GM23338 (cell line): ENCODE data around the gene LRCH4.

Source experiments
- CREB1 ChIP-seq: fragments of 250-450 bp; sonication (Bioruptor Pico); IDR thresholded peaks from 2 replicates; pipeline ENCODE4 v1.5.0; 2020; ENCODE audit warnings: low read depth, mild to moderate bottlenecking, moderate library complexity
- EZH2 ChIP-seq: fragments of 200-600 bp; sonication (generic); IDR thresholded peaks from one replicate; pipeline ENCODE4 v1.8.0; 2017; ENCODE audit warnings: antibody characterized with exemption, mild to moderate bottlenecking, low read depth; ENCODE audit not compliant: unreplicated experiment
- EZH2phosphoT487 ChIP-seq: fragments of 200-600 bp; sonication (generic); IDR thresholded peaks from one replicate; pipeline ENCODE4 v1.8.1; 2018; ENCODE audit warnings: antibody characterized with exemption; ENCODE audit not compliant: unreplicated experiment
- POLR2AphosphoS5 ChIP-seq: IDR thresholded peaks from 2 replicates; pipeline ENCODE4 v1.6.1; 2016; ENCODE audit warnings: antibody characterized with exemption, low read depth
- REST ChIP-seq: IDR thresholded peaks from one replicate; pipeline ENCODE4 v1.6.1; 2018; ENCODE audit warnings: antibody characterized with exemption; ENCODE audit not compliant: unreplicated experiment
- ZNF331 ChIP-seq: fragments of 250-450 bp; sonication (Bioruptor Pico); IDR thresholded peaks from 2 replicates; pipeline ENCODE4 v1.5.0; 2020; ENCODE audit warnings: low read depth, mild to moderate bottlenecking, moderate library complexity
- TF ChIP-seq, protein P1 (sequence below), 2 experiments: fragments of 200-600 bp in 1 of 2; sonication (generic) in 1 of 2; conservative IDR thresholded peaks; 2 replicates each; pipeline versions ENCODE4 v1.5.1 to v1.6.1; 2016 to 2017; ENCODE audit warnings: antibody characterized with exemption in 2 of 2, low read depth in 2 of 2, mild to moderate bottlenecking in 2 of 2, moderate library complexity in 1 of 2
- TF ChIP-seq, protein P2 (sequence below): fragments of 250-450 bp; sonication (Bioruptor Pico); IDR thresholded peaks from 2 replicates; pipeline ENCODE4 v1.5.0; 2020; ENCODE audit warnings: mild to moderate bottlenecking, moderate library complexity

GRCh38 chr7:100590077-100590737 lies 4.3 kb upstream of the LRCH4 start:
- TF ChIP-seq, protein P1, sequence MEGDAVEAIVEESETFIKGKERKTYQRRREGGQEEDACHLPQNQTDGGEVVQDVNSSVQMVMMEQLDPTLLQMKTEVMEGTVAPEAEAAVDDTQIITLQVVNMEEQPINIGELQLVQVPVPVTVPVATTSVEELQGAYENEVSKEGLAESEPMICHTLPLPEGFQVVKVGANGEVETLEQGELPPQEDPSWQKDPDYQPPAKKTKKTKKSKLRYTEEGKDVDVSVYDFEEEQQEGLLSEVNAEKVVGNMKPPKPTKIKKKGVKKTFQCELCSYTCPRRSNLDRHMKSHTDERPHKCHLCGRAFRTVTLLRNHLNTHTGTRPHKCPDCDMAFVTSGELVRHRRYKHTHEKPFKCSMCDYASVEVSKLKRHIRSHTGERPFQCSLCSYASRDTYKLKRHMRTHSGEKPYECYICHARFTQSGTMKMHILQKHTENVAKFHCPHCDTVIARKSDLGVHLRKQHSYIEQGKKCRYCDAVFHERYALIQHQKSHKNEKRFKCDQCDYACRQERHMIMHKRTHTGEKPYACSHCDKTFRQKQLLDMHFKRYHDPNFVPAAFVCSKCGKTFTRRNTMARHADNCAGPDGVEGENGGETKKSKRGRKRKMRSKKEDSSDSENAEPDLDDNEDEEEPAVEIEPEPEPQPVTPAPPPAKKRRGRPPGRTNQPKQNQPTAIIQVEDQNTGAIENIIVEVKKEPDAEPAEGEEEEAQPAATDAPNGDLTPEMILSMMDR (conservative IDR thresholded peaks at IDR 0.05; ENCODE audit: low read depth in 2 of 2) = no peak
- no peak for TF ChIP-seq EZH2phosphoT487
- no peak for TF ChIP-seq POLR2AphosphoS5
- TF ChIP-seq REST = no peak
- no peak for TF ChIP-seq EZH2
- TF ChIP-seq CREB1 = no peak
- TF ChIP-seq ZNF331 (CRISPR knock-in tag) = no peak
- TF ChIP-seq, protein P2, sequence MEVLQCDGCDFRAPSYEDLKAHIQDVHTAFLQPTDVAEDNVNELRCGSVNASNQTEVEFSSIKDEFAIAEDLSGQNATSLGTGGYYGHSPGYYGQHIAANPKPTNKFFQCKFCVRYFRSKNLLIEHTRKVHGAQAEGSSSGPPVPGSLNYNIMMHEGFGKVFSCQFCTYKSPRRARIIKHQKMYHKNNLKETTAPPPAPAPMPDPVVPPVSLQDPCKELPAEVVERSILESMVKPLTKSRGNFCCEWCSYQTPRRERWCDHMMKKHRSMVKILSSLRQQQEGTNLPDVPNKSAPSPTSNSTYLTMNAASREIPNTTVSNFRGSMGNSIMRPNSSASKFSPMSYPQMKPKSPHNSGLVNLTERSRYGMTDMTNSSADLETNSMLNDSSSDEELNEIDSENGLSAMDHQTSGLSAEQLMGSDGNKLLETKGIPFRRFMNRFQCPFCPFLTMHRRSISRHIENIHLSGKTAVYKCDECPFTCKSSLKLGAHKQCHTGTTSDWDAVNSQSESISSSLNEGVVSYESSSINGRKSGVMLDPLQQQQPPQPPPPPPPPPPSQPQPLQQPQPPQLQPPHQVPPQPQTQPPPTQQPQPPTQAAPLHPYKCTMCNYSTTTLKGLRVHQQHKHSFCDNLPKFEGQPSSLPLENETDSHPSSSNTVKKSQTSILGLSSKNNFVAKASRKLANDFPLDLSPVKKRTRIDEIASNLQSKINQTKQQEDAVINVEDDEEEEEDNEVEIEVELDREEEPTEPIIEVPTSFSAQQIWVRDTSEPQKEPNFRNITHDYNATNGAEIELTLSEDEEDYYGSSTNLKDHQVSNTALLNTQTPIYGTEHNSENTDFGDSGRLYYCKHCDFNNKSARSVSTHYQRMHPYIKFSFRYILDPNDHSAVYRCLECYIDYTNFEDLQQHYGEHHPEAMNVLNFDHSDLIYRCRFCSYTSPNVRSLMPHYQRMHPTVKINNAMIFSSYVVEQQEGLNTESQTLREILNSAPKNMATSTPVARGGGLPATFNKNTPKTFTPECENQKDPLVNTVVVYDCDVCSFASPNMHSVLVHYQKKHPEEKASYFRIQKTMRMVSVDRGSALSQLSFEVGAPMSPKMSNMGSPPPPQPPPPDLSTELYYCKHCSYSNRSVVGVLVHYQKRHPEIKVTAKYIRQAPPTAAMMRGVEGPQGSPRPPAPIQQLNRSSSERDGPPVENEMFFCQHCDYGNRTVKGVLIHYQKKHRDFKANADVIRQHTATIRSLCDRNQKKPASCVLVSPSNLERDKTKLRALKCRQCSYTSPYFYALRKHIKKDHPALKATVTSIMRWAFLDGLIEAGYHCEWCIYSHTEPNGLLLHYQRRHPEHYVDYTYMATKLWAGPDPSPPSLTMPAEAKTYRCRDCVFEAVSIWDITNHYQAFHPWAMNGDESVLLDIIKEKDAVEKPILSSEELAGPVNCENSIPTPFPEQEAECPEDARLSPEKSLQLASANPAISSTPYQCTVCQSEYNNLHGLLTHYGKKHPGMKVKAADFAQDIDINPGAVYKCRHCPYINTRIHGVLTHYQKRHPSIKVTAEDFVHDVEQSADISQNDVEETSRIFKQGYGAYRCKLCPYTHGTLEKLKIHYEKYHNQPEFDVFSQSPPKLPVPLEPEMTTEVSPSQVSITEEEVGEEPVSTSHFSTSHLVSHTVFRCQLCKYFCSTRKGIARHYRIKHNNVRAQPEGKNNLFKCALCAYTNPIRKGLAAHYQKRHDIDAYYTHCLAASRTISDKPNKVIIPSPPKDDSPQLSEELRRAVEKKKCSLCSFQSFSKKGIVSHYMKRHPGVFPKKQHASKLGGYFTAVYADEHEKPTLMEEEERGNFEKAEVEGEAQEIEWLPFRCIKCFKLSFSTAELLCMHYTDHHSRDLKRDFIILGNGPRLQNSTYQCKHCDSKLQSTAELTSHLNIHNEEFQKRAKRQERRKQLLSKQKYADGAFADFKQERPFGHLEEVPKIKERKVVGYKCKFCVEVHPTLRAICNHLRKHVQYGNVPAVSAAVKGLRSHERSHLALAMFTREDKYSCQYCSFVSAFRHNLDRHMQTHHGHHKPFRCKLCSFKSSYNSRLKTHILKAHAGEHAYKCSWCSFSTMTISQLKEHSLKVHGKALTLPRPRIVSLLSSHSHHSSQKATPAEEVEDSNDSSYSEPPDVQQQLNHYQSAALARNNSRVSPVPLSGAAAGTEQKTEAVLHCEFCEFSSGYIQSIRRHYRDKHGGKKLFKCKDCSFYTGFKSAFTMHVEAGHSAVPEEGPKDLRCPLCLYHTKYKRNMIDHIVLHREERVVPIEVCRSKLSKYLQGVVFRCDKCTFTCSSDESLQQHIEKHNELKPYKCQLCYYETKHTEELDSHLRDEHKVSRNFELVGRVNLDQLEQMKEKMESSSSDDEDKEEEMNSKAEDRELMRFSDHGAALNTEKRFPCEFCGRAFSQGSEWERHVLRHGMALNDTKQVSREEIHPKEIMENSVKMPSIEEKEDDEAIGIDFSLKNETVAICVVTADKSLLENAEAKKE = no peak
